Middle frontal gyrus (tissue), 1 donor: ENCODE measurements around the gene PSEN1.
"Not testable (repeated sequence)": the region's sequence is repeated elsewhere in the genome, so short reads cannot be mapped to it uniquely, and the experiment has no call there.

ENCODE experiments used
- DNase-seq: peaks from one replicate; pipeline ENCODE4 v3.0.0-alpha.2; 2015; ENCODE audit warnings: low spot score; ENCODE audit errors: extremely low spot score

The PSEN1 gene

DNA sequence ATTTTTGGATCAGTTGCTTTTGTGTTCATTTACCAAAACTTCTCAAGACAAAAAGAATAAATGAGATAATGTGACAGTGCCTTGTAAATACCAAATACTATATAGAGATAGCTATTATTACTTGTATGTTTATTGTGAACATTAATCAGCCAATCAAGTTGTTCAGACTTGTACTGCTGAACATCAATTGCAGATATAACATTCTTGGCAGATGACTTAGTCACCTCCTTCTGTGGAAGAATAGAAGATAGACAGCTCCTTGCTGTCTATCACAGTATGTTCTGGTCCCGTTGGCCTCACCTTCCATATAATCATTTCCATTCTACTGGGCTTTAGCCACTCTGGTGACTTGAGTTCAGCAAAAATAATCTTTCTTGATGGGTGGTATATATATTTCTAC lies 30.1 kb downstream of the PSEN1 start:
- DNase-seq, result no peak

DNA sequence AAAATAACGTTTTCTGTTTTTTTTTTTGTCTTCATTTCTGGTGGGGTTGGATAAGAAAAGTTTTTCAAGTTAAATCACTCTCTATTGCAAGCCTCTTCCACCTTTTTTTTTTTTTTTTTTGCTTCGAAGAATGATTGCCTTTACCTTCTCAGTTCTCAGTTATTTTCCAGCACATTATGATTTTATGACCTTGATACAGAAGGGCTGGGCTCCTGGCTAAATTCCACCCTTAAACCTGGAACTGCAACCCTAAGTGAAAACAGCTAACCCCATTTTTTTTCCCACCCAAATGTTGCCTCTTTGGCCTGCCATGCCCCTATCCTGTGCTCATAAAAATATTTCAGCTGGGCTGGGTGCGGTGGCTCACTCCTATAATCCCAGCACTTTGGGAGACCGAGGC lies 31.4 kb downstream of the PSEN1 start:
- DNase-seq, result no peak

DNA sequence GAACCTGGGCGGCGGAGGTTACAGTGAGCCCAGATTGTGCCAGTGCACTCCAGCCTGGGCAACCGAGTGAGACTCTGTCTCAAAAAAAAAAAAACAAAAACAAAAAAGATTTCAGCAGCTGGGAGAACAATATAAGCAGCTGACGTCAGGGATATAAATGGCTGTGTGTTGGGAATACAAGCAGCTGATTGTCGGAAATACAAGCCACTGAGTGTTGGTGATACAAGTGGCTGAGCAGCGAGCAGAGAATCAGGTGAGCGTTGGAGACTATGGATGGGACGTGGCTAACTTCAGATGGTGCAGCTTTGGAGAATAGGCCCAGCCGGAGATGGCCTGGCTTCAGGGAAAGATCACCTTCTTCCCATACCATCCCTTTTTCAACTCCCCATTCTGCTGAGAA lies 32.0 kb downstream of the PSEN1 start:
- peak; percentile 57 for DNase-seq

DNA sequence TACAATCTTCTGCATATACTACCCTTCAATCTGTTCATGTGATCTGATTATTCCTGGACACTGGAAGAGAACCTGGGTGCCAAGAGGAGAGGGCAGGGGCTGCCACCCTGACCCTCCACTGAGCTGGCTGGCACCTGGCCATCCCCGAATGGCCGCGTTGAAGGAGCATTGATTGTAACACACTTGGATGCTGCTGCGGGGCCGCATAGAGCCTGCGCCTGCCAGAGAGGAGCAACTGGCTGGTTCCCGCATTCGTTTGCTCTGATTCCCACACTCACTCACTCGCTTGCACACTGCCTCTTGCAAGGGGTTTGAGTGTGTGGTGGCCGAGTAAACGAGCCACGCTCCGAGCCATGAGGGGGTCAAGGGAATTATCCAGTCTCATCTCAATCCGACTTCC lies 32.4 kb downstream of the PSEN1 start:
- DNase-seq, result no peak

DNA sequence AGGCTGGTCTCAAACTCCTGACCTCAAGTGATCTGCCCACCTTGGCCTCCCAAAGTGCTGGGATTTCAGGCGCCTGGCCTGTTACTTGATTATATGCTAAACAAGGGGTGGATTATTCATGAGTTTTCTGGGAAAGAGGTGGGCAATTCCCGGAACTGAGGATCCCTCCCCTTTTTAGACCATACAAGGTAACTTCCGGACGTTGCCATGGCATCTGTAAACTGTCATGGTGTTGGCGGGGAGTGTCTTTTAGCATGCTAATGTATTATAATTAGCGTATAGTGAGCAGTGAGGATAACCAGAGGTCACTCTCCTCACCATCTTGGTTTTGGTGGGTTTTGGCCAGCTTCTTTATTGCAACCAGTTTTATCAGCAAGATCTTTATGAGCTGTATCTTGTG lies 33.5 kb downstream of the PSEN1 start:
- not testable (repeated sequence) for DNase-seq

DNA sequence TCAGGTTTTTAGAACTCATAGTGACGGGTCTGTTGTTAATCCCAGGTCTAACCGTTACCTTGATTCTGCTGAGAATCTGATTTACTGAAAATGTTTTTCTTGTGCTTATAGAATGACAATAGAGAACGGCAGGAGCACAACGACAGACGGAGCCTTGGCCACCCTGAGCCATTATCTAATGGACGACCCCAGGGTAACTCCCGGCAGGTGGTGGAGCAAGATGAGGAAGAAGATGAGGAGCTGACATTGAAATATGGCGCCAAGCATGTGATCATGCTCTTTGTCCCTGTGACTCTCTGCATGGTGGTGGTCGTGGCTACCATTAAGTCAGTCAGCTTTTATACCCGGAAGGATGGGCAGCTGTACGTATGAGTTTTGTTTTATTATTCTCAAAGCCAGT lies 34.4 kb downstream of the PSEN1 start:
- no peak for DNase-seq

DNA sequence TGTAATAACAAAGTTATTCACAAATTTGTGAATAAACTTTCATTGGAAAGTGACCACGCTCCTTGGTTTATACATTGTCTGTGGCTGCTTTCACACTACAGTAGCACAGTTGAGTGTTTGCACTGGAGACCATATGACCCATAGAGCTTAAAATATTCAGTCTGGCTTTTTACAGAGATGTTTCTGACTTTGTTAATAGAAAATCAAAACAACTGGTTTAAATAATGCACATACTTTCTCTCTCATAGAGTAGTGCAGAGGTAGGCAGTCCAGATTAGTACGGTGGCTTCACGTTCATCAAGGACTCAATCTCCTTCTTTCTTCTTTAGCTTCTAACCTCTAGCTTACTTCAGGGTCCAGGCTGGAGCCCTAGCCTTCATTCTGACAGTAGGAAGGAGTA lies 36.2 kb downstream of the PSEN1 start:
- DNase-seq, result no peak

DNA sequence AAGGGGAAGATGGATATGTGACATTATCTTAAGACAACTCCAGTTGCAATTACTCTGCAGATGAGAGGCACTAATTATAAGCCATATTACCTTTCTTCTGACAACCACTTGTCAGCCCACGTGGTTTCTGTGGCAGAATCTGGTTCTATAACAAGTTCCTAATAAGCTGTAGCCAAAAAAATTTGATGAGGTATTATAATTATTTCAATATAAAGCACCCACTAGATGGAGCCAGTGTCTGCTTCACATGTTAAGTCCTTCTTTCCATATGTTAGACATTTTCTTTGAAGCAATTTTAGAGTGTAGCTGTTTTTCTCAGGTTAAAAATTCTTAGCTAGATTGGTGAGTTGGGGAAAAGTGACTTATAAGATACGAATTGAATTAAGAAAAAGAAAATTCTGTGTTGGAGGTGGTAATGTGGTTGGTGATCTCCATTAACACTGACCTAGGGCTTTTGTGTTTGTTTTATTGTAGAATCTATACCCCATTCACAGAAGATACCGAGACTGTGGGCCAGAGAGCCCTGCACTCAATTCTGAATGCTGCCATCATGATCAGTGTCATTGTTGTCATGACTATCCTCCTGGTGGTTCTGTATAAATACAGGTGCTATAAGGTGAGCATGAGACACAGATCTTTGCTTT lies 36.9 kb downstream of the PSEN1 start:
- peak; percentile 36 for DNase-seq

DNA sequence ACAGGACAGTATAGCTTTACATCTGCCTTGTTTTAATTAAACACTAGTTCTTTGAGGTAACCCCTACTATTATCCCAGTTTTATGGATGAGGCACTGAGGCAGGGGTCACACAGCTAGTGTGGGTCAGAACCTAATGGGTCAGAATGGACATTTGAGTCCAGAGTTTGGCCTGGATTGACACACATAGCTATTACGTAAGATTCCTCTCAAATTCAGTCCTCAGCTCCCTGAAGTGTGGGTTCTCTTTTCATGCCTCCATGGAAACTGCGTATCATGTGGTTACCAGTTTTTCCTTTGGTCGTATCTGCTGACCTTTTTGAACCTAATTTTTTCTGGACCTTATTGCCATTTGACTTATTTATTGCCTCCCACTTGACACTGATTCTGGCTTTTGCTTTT lies 40.4 kb downstream of the PSEN1 start:
- DNase-seq, result no peak

DNA sequence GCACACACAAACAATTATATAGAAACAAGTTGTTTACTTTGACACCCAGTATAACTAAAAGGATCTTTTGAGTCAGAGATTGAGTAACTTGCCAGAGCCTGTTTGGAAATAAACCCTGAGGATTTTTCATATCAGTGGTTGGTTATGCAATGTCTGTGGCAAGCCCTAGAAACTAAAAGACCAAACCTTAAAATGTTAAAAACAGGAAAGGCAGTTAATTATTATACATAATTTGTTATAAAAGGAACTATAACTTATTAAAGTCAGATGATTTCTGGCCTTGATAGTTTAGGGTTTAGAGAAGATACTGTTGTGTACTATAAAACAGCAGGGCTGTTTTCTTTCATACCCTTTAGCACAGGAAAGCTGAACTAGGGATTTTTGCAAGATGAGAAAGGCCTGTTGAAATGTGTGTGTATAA lies 44.1 kb downstream of the PSEN1 start:
- no peak for DNase-seq

DNA sequence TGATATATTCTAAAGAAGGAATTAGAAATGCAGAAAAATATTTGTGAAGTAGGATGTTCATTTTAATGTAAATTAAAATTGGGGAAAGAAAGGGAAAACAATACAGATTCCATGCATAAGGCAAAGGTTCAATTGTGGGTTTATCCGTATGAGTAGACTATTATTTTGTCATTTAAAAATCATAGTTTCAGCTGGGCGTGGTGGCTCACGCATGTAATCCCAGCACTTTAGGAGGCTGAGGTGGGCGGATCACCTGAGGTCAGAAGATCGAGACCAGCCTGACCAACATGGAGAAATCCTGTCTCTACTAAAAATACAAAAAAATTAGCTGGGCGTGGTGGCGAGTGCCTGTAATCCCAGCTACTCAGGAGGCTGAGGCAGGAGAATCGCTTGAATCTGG lies 44.7 kb downstream of the PSEN1 start:
- not testable (repeated sequence) for DNase-seq

DNA sequence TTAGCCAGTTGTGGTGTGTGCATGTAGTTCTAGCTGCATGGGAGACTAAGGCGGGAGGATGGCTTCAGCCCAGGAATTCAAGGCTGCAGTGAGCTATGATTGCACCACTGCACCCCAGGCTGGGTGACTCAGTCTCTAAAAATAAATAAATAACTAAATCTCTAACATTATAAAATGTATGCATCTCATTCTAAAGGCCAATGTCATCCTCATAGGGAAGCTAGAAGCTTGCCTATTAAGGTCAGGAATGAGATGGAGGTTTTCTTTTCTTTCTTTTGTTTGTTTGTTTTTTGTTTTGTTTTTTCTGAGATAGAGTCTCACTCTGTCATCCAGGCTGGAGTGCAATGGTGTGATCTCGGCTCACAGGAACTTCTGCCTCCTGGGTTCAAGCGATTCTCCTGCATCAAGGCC lies 52.2 kb downstream of the PSEN1 start:
- DNase-seq, result no peak

DNA sequence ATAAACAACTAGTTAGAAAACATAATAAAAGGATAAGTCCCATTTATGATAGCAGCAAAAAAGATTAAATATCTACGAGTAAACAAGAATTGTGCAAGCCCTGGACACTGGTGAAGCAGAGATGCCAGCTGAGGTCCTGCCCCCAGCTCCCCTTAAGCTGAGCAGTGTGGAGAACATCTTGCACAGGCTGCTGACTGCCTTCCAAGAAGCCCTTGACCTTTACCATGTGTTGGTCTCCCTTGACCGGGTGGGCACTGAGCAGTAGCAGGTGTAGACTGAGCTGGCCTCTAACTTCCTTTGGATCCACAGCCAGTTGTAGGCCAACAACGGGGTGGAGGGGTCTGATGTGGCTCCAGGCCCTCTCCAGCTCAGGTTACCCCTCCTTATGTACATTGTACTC lies 53.3 kb downstream of the PSEN1 start:
- DNase-seq, result no peak

DNA sequence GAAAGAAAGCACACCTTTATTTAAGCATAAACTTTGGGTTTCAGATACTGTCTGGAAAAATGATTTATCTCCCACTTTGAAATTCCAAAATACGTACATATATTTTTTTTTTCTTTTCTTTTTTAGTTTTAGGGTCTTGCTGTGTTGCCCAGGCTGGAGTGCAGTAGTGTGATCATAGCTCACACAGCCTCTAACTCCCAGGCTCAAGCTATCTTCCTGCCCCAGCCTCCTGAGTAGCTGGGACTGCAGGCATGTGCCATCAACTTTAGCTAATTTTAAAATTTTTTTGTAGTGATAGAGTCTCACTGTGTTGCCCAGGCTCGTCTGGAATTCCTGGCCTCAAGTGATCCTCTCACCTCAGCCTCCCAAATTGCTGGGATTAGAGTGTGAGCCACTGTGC lies 55.1 kb downstream of the PSEN1 start:
- DNase-seq, result no peak

DNA sequence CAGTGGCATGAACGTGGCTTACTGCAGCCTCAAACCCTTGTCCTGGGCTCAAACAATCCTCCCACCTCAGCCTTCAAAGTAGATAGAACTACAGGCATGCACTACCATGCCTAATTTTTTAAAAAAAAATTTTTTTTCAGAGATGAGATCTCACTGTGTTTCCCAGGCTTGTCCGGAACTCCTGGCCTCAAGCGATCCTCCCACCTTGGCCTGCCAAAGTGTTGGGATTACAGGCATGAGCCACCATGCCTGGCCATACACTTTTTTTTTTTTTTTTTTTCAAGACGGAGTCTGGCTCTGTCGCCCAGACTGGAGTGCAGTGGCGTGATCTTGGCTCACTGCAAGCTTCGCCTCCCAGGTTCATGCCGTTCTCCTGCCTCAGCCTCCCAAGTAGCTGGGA lies 58.0 kb downstream of the PSEN1 start:
- DNase-seq, result not testable (repeated sequence)

DNA sequence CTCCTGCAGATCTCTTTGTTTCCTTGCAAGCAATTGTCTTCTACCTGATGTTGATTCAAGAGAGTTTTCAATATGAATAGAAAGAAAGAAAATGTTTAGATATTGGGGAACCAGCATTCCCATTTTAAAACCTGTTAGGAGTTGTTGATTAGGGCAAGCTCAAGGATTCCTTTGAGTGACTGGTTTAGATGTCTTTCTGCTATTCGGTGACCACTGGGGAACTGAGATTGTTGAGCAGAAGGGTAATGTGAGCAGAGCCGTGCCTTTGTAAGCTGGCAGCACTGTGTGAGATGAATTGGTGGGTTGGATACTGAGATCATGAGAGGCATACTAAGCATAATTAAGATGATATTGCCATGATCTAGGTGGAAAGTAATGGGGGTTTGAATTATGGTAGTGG lies 61.9 kb downstream of the PSEN1 start:
- DNase-seq, result no peak

DNA sequence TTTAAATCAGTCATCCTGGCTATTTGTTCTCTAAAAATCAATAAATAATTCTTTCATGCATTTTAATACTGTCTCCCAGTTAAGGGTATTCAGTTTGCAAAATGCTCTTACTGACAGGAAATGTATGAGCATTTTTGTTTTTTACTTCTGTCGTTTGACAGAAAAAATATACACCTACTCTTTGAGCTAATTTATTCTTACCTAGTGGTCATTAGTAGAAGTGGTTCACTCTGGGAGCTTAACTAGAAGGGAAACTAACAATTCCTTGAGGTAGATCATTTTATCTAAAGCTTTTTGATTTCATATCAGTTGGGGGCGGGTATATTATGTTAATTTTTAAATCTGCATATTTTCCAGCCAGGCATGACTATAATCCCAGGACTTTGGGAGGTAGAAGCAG lies 67.2 kb downstream of the PSEN1 start:
- DNase-seq, result no peak

DNA sequence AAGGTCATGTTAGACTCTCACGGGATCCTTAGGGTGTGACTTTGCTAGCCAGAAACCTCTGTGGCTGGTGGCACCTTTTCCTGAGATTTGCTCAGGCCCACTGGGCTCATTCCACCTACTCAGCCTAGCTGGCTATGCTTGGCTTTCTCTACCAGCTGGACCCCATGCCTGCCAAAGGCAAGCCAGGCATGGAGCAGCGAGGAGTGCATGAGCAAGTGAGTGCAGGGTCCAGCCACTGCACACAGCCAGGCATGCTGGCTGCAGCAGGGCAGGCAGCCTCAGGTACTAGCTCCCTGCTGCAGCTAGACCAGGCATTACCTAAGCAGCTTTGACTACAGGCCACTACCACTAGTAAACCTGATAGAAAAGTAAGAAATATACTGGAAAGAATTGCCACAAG lies 71.3 kb downstream of the PSEN1 start:
- no peak for DNase-seq

DNA sequence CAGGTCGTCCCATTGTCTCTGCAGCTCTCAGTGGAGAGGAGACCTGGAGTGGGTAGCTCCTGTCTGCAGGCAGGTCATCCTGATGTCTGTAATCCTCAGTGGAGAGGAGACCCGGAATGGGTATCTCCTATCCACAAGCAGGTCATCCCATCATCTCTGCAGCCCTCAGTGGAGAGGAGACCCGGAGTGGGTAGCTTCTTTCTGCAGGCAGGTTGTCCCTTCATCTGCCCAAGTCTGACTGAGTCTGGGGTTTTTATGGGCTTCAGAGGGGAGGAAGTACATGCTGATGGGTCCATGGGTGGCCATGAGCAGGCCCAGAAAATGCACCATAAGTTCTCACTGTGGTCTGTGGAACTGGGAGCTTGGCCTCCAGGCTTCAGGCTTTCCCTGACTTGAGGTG lies 72.1 kb downstream of the PSEN1 start:
- DNase-seq, result no peak

DNA sequence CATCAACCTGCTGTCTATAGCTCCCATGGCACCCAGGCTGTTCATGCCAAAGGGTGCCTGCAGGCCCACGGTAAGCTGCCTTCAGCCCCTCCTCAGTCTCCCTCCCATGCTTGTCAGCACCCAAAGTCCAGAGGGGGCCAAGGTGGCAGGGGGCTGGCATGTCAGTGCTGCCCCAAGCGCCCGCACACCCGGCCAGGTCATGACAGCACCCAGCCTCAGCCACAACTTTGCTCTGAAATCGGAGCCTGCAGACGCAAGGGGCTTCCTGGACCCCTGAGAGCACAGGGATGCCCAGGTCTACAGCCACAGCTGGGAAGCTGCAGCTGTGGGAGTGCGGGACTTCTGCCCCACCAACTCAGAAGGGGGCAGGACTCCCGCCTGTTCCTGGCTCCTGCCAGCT lies 72.5 kb downstream of the PSEN1 start:
- DNase-seq, result no peak

DNA sequence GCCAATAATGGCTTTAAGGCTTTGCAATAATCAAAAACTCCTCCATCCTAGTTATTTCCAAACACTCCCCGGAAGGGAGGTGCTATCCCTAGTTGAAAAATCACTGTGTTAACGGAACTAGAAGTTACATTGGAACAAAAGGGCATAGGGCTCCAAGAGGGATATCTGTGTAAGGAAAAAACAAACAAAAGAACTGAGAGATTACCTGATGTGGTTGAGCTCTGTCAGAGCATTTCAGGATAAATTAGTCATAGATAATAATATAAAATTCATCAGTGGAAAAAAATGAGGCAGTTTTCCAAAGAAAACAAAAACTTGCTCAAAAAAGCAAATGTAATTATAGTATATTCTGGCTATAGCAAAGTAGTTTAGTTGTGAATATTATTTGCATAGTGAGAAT lies 73.6 kb downstream of the PSEN1 start:
- no peak for DNase-seq

DNA sequence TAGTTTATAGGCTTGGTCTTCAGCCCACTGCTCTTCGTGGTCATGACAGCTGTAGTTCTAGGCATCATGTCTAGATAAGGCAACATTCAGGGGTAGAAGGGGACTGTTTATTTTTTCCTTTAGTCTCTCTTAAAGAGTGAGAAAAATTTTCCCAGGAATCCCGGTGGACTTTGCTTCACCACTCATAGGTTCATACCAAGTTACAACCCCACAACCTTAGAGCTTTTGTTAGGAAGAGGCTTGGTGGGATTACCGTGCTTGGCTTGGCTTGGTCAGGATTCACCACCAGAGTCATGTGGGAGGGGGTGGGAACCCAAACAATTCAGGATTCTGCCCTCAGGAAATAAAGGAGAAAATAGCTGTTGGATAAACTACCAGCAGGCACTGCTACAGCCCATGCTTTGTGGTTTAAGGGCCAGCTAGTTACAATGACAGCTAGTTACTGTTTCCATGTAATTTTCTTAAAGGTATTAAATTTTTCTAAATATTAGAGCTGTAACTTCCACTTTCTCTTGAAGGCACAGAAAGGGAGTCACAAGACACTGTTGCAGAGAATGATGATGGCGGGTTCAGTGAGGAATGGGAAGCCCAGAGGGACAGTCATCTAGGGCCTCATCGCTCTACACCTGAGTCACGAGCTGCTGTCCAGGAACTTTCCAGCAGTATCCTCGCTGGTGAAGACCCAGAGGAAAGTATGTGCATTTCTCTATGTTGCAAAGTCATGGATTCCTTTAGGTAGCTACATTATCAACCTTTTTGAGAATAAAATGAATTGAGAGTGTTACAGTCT lies 75.1 kb downstream of the PSEN1 start:
- DNase-seq, result no peak

DNA sequence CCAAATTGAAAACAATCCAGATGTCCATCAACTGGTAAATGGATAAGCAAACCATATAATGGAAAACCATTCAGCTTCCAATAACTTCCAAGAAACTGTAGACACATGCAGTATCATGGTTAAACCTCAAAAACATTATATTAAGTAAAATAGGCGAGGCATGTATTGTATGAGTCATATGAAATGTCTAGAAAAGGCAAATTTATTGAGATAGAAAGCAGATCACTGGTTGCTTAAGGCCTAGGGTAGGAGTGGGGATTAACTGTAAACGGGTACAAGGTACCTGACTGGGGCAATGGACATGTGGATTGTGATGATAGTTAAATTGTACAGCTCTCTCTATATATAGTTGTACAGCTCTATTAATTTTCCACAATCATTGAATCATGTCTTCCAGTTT lies 79.7 kb downstream of the PSEN1 start:
- DNase-seq, result no peak
